GM18526 (cell line): ENCODE results near the gene REEP5.

Experiments used
- POLR2A ChIP-seq: IDR thresholded peaks from 3 replicates; pipeline ENCODE4 v1.6.1; 2011; ENCODE audit not compliant: insufficient read length; ENCODE audit errors: extremely low read depth

REEP5 gene

GRCh38 chr5:112915831-112916230 is 6.2 kb downstream of the REEP5 start:
- TF ChIP-seq POLR2A = no peak

DNA sequence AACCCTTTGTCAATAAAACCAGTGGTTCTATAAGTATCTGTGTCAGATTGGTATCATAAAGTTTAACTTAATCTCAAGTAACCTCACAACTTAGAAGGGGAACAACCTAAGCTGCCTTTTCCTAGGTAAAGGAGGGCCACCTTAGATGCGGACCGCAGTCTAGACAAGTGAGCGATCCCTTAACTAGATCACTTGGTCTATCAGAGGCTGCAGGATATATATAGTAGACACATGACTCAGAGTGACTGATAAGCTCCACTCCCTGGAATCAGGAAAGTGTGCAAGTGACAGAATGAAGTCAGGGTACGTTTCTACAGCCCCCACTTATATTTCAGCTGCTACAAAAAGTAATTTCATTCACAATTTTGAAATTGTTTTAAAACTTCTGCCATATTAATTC is 7.4 kb downstream of the REEP5 start:
- TF ChIP-seq POLR2A = no peak

DNA sequence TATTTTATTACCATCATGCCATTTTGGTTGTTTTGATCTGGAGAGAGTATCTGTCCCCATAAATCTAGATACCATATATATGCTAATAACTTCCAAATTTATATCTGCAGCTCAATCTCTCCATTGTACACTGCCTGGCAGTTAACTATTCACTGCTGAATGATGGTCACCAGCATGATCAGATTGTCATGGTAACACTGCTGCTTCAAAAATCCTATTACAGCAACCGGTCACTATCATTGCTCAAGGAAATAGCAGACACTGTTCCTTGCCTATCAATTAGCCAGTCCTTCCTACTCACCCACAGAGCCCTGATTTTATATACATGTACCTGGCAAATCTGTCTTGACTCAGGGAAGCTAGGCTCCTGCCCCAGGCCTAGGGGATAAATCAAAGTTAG is 11.5 kb downstream of the REEP5 start:
- no peak for TF ChIP-seq POLR2A

GRCh38 chr5:112908854-112909253 is 13.2 kb downstream of the REEP5 start:
- no peak for TF ChIP-seq POLR2A

DNA sequence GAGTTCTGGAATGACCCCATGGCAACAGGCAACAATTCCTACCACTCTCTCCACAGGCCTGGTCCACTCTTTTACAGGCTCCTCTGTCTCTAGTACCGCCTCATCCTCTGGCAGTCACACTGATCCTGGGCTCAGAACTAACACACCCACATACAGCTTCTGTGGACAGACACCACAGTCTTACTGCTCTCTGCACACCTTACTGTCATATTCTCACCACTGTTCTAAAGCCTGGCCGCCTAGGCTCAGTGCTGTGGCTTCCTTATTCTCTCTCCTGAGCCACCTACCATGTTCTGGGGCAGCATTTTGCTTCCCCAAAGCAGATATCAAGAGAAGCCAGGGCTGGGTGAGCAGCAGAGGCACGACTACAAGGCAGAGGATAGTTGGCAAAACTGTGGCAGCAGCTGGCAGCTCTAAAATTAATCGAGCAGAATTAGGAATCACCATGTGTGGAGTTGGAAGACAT is 14.8 kb downstream of the REEP5 start:
- TF ChIP-seq POLR2A = no peak

- no peak for TF ChIP-seq POLR2A
Measured at GRCh38 chr5:112906637-112907036, 15.4 kb downstream of the REEP5 start.

DNA sequence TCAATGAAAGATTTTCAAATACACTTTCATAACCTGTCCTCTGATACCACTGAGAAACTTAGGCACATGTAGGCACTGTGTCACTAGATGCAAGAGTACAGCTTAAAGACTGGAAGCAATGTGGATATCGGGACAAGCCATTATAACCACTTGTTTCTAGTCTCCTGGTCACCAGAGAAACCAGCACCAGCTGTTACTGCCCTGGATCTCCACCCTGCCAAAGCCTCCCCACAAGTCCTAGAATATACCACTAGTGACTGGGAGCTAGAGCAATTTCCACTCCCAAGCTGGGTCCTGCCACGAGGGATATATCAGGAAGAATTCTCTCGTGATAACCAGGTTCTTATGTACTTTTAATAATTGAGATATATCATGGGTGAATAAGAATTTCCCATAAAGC is 19.5 kb downstream of the REEP5 start:
- no peak for TF ChIP-seq POLR2A

DNA sequence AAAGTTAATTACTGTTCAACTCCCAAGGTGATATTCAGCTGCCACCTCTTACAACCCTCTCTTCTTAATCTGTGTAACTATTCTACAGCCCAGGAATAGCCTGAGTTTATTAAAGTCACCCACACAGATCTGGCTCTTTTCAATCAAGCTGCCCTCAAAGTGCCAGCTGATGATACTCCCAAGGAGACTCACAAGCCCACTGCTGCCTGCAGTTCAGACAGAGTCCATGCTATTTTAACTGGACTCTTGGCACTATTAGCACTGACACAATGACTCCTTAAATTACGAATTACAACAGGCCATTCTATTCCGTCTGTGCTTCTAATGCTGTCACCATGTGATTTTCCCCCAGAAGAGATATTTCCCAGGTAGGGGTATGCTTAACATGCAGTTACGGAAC is 26.3 kb downstream of the REEP5 start:
- TF ChIP-seq POLR2A = no peak

- no peak for TF ChIP-seq POLR2A
Measured at GRCh38 chr5:112892776-112893175, 29.3 kb downstream of the REEP5 start.

GRCh38 chr5:112886975-112887374 is 35.1 kb downstream of the REEP5 start:
- TF ChIP-seq POLR2A = no peak

DNA sequence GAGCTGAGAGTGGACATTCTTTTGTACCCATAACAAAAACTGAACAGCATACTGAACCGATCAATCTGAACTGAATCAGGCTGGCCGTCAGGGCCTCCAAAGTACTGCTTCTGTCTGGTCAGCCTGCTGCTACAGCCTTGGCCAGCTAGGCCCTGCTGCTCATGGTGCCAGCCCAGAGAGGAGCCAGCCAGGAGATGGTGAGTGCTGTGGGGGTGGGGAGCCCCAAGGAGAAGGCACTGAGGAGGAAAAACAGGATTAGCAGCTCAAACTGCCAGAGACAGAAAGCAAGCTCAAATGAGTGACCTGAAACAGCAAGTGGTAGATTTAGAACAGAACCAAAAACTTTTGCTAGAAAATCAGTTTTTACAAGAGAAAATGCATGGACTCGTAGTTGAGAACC is 37.0 kb downstream of the REEP5 start:
- TF ChIP-seq POLR2A = no peak

DNA sequence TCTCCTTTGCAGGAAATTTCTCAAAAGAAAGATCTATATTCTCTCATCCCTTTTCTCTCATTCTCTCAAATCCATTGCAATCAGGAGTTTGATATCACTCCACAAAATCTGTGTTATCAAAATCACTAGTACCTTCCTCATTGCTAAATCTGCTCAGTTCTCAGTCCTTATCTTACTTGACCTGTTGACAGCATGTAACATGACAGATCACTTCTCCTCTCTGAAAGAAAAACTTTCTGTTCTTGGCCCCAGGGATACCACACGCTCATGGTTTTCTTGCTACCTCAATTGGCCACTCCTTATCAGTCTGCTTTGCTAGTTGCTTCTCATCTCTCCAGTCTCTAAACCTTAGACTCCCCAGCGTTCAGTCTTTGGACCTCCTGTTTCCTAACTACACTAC is 38.8 kb downstream of the REEP5 start:
- no peak for TF ChIP-seq POLR2A

DNA sequence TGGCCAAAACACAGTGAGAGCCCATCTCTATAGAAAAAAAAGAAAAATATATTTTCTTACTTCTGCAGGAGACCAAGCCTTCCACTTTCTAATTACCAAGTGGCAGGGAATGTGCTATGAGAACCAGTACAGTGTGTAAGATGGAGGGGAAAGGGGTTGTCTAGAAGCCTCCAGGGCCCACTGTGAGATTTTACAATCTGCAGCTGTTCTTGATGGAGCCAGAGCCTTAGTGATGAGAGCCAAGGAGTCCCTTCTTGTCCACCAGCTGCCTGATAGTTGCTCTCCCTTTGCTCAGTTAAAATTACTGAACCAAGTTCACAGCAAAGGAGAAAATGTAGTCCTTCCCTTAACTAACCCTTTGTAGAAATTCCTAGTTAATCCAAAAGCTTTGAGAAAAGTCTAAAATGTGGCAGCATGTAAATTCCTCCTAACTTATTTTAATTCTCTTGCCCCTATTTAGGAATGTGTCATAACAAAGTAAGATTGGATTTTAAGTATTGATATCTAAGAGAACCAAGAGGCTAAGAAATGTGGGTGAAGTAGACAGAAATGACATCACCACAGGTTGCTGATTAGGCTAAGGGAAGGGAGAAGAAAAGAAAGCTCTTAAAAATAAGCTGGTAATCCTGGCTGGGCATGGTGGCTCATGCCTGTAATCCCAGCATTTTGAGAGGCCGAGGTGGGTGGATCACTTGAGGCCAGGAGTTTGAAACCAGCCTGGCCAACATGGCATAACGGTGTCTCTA is 41.6 kb downstream of the REEP5 start:
- TF ChIP-seq POLR2A = no peak

DNA sequence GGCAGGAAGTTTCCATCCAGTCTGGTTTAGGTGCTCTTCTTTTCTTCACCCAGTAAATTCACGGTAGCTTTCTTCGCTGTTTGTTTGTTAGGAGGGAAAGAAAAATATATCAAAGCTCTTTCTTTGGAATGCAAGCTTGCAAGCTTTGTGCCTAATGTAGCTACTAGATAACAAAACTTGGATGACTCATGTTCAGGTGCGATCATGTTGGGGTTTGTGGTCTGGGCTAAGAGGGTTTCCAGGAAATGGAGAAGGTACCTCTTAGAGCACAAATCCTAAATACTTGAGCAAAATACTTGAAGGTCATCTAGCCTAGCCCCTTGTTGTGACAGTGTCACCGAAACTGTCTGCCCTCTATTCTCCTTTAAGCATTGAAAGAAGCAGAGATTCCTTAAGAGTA is 43.3 kb downstream of the REEP5 start:
- no peak for TF ChIP-seq POLR2A

GRCh38 chr5:112878101-112878500 is 43.9 kb downstream of the REEP5 start:
- TF ChIP-seq POLR2A = no peak

- no peak for TF ChIP-seq POLR2A
Measured at GRCh38 chr5:112876362-112876761, 45.7 kb downstream of the REEP5 start.

DNA sequence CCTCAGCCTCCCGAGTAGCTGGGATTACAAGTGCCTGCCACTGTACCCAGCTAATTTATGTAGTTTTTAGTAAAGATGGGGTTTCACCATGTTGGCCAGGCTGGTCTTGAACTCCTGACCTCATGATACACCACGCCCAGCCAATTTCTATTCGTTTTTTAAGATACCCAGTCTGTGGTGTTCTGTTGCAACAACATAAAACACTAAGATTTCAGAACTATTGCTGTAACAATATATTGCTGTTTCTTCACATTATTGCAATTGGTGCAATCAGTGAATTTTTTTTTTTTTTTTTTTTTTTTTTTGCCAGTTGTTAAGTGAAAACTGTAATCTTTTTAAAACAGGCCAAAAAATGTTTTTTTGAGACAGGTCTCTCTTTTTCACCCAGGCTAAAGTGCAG is 51.1 kb downstream of the REEP5 start:
- TF ChIP-seq POLR2A = no peak
